Hematopoietic multipotent progenitor cell treated with erythropoietin and hydrocortisone succinate and interleukin-3 and kit ligand, for 17 days (in vitro differentiated cells): ENCODE results near the gene ZNF578.
A peak's percentile ranks its signal among the peaks of the same experiment; 100 is the strongest.
"Not testable (repeated sequence)": the region's sequence is repeated elsewhere in the genome, so short reads cannot be mapped to it uniquely, and the experiment has no call there.

Experiments
- DNase-seq: peaks from one replicate; pipeline ENCODE4 v3.0.0-alpha.2; 2015; ENCODE audit warnings: low spot score

Gene ZNF578

GRCh38 chr19:52516191-52516590 is 62.8 kb downstream of the ZNF578 start:
- DNase-seq = no peak

- DNase-seq = no peak
These were observed 65.3 kb downstream of the ZNF578 start for GRCh38 chr19:52518646-52519045.

- DNase-seq = not testable (repeated sequence)
These were observed 65.8 kb downstream of the ZNF578 start for GRCh38 chr19:52519175-52519574.

GRCh38 chr19:52520013-52520412 is 66.7 kb downstream of the ZNF578 start:
- DNase-seq = no peak

GRCh38 chr19:52522551-52522950 is 69.2 kb downstream of the ZNF578 start:
- DNase-seq = no peak

- no peak for DNase-seq
These were observed 70.7 kb downstream of the ZNF578 start for GRCh38 chr19:52524086-52524485.

- peak; percentile 78 for DNase-seq
These were observed 74.0 kb downstream of the ZNF578 start, which contains the start of gene ZNF808 for GRCh38 chr19:52527134-52527955. TSS of gene ZNF808 (plus strand) at chr19:52527668. CDS start at chr19:52543285, 15,617 bp downstream.

GRCh38 chr19:52527956-52528351 is 74.6 kb downstream of the ZNF578 start:
- DNase-seq = no peak

GRCh38 chr19:52532480-52532879 is 79.1 kb downstream of the ZNF578 start:
- no peak for DNase-seq

GRCh38 chr19:52533901-52534300 is 80.5 kb downstream of the ZNF578 start:
- no peak for DNase-seq

GRCh38 chr19:52535385-52535770 is 82.0 kb downstream of the ZNF578 start:
- DNase-seq = not testable (repeated sequence)

GRCh38 chr19:52535771-52536447 is 82.6 kb downstream of the ZNF578 start:
- DNase-seq = peak; percentile 31

GRCh38 chr19:52536448-52536800 is 83.1 kb downstream of the ZNF578 start:
- no peak for DNase-seq

- not testable (repeated sequence) for DNase-seq
These were observed 85.5 kb downstream of the ZNF578 start for GRCh38 chr19:52538815-52539214.

GRCh38 chr19:52541176-52541575 is 87.8 kb downstream of the ZNF578 start:
- DNase-seq = not testable (repeated sequence)

- DNase-seq = no peak
These were observed 88.3 kb downstream of the ZNF578 start for GRCh38 chr19:52541608-52542007.

- DNase-seq = not testable (repeated sequence)
These were observed 89.2 kb downstream of the ZNF578 start for GRCh38 chr19:52542541-52542940.

- DNase-seq = no peak
These were observed 89.8 kb downstream of the ZNF578 start for GRCh38 chr19:52542984-52543664.

GRCh38 chr19:52554216-52554971 is 101.0 kb downstream of the ZNF578 start:
- DNase-seq = no peak

GRCh38 chr19:52557231-52557995 is 104.1 kb downstream of the ZNF578 start:
- DNase-seq = no peak

GRCh38 chr19:52558732-52559445 is 105.5 kb downstream of the ZNF578 start:
- not testable (repeated sequence) for DNase-seq
